Stimulated activated CD8-positive, alpha-beta memory T cell treated with anti-CD3 and anti-CD28 coated beads, Interleukin-7, amount 100 ng/mL, for 48 hours (primary cell): Measurements from ENCODE around the gene SLC20A1.

Experiments
- DNase-seq, 2 donors: peaks; one replicate each; pipeline ENCODE4 v3.0.0-alpha.2; 2020; ENCODE audit warnings: low read depth in 1 of 2; ENCODE audit errors: extremely low read depth in 1 of 2

The SLC20A1 gene

DNA sequence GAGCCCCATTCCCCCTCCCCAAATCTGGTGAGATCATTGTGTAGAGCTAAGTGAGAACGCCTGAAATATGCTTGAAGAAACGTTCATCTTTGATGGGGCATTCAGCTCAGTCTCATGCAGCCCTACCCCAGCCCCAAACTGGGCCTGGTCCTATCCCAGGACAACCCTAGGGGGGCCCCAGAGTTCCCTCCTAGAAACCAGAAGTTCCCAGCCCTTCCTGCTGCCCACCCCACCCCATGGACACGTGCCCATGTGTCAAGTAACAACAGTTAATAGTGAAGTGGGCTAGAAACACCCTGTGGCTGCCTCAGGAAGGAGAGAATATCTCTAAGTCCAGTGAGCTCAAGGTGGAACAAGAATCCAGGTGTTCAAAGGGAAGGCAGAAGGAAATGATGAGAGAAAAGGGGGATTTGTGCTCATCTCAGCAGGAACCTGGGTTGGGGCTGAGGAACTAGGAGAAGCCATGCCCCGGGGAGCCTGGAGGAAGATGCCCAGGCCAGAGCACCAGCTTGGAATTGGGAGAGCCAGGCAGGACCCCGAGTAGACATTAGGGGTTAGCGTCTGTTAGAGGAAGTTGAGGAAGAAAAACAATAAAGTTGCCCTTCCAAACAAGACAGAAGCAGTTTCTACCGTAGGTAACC lies 20.1 kb upstream of the SLC20A1 start:
- no peak for DNase-seq

DNA sequence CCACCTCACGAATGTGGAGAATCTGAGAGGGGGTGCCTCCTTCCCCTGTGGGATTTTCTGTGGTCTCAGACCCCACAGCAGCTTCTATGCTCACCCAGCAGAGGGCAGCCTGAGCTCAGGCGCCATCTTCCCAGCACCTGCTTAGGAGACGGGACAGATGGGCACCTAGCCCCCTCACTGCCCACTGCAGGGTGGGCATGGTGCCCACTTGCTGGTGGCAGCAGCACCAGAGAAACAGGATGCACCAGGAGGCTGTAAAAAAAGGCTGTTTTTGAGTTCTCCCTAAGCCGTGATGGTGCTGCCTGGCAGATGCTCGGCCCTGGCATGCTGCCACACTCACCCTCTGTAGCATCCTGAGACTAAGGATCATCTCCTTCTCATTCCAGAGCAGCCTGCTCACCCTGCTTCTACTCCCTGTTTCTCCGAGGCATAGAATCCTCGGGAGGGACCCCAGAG lies 19.1 kb upstream of the SLC20A1 start:
- DNase-seq = peak in 1 of 2 donors; percentile 32

DNA sequence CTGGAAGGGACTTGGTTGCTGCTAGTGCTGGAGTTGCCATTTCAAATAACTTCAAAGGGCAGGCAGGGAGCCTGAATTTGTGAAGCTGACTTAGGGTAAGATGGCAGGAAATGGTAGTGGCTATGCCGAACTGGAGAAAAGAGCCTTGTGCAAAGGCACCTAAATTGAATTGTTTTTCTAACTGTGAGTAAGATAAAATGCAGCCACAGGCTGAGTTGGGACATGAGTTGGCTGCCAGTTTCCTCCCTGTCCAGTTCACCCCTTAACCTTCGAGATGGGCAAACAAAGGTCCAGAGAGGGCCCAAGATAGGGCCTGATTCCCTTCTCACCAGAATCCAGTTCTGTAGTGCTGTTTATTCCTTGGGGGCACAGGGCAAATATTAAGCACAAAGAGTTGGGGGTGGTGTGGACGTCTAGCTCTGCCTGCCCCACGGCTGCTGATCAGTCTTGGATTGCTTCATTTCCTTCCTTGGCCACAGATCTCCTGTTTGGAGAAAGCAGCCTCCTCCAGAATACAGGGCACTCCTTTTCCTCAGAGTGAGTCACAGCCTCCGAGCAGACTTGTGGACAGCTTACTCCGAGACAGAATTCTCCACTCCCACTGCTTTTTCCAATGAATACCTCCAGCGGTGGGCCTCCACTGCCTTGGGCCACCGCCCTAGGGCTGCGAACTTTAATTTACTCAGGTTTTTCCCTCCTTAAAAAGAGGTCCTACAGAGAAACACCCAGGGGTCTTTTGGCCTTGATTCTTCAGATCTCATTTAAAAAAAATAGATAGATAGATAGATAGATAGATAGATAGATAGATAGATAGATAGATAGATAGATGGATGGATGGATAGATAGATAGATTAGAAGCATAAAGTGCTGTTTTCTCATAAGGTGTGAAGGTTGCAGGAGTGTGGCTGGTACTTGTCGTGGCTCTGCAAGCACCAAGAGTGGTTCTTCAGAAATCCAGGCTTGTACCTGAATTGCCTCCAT lies 18.4 kb upstream of the SLC20A1 start:
- no peak for DNase-seq

DNA sequence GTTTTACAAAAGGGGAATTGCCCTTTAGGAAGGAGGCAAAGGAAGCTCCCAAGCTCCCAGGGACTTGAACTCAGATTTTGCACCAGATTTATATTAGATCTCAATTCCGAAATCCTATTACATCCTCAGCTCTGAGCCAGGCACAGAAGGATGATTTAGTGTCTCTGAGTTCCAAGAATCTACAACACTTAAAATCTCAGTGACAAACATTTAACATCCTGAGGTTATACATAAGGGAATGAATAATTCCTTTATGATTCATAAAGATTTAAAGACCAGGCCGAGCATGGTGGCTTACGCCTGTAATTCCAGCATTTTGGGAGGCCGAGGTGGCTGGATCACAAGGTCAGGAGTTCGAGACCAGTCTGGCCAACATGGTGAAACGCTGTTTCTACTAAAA lies 16.5 kb upstream of the SLC20A1 start:
- DNase-seq = no peak

DNA sequence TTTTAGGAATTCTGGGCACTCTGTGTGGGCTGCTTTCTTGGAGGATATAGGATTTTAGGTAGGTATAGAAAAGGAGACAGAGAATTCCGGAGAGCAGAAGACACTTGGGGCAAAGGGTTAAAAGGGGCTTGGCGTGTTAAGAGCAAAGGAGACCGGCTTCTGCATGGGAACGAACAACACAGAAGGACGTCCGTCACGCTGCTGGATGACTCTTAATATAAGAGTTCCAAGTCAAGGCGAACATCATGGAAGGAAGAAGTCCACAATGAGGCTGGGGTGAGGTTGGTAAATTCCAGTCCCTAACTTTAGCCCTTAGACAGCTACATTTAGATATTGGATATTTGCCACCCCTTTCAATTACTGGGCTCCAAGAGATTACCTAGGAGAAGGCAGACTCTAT lies 15.9 kb upstream of the SLC20A1 start:
- DNase-seq = no peak

DNA sequence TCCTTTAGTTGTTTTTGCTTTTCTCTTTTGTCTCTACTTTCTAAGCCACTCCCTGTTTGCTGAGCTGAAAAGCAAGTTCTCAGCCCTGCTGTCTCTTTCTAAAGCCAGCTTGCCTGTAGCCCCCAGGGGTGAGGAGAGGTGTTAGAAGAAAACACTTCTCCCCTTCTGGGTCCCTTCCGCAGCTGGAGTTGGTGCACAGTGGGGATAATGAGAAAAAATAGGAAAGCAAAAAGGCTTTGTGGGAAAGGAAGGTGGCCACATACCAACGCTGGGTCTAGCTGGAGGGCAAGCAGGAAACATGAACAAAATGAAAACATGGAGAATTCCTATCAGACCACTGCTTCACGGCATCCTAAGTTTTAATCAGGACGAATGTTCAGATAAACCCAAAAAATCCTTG lies 15.5 kb upstream of the SLC20A1 start:
- DNase-seq = no peak

- DNase-seq = no peak
These were observed 12.0 kb upstream of the SLC20A1 start for GRCh38 chr2:112633708-112634107.

DNA sequence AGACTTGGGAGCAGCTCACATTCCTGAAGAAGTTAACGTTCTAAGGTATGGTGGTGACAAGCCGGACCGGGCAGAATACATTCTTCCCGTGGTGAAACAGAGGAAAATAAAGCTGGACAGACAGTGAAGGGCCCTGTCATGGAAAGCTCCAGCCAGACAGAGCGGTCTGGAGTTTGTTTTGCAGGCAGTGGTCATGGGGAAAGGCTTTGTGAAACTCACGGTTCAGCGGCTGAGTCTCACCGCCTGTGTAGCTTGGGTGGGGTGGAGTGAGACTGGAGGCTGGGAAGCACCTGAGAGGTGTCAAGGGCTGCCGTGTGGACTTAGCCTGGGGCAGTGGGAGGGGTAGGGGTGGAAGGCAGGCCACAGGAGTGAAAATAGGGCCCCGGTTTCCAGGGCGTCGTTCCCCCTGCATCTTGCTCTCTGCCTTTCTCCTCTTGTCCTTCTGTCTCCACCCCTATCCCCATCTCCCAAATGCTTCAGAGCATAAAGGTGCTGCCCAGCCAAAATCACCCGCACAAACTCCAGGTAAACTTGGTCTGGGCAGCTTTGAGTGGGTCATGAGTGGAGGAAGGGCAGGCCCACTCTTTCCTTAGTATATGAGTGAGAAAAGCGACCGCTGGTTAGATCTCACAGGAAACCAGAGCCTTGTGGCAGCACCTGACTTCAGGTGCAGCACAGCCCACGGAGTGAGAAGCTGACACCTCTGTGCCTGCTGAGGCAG lies 11.4 kb upstream of the SLC20A1 start:
- DNase-seq = no peak

GRCh38 chr2:112634874-112635157 lies 10.9 kb upstream of the SLC20A1 start:
- DNase-seq = no peak

DNA sequence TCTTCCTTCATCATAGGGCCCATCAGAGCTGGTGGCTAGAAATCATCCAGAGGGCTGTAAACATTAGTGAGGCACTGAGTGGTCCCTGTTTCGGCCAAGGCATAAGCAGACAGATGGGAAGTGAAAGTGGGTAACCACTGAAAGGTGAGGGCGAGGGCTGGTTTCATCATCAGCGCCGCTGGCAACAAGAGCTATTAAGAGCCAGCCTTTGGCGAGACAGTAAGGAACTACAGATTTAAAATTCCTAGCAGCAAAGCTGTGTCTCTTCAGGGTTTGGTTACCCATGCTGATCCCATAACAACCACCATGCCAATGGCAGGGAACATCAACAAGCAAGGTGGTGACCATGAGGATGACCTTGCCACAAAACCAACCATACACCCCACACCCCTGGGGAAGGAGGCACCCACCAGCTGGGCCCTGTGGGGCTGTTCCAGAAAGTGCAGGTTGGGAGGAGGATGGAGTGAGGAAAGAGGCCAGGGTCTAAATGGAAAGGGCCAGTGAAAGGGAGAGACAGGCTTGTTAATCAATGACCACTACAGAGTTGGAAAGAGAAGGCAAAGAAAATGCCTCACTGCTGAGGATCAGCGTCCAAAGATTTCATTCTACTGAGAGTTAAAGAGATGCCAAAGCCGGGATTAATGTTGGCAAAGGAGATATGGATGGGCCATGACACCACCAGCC lies 9.0 kb upstream of the SLC20A1 start:
- peak in 1 of 2 donors; percentile 48 for DNase-seq

- DNase-seq = no peak
These were observed 8.5 kb upstream of the SLC20A1 start for GRCh38 chr2:112637289-112637660.

- no peak for DNase-seq
These were observed 5.8 kb upstream of the SLC20A1 start for GRCh38 chr2:112639936-112640335.

DNA sequence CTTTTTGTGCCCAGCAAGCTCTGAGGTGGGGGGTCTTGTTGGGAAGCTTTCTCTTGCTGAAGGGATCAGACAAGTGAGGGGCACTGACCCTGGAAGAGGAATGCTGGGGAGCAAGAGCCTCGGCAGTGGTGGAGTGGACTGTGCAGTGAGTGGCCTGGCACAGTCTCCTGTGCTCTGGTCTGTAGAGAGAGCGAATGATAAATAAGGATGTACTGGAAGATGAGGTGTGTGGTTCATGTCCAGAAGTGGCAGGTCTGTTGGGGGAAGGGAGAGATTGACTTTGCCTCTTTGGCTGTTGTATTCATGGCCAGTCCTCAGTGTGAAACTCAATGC lies 5.3 kb upstream of the SLC20A1 start:
- no peak for DNase-seq

DNA sequence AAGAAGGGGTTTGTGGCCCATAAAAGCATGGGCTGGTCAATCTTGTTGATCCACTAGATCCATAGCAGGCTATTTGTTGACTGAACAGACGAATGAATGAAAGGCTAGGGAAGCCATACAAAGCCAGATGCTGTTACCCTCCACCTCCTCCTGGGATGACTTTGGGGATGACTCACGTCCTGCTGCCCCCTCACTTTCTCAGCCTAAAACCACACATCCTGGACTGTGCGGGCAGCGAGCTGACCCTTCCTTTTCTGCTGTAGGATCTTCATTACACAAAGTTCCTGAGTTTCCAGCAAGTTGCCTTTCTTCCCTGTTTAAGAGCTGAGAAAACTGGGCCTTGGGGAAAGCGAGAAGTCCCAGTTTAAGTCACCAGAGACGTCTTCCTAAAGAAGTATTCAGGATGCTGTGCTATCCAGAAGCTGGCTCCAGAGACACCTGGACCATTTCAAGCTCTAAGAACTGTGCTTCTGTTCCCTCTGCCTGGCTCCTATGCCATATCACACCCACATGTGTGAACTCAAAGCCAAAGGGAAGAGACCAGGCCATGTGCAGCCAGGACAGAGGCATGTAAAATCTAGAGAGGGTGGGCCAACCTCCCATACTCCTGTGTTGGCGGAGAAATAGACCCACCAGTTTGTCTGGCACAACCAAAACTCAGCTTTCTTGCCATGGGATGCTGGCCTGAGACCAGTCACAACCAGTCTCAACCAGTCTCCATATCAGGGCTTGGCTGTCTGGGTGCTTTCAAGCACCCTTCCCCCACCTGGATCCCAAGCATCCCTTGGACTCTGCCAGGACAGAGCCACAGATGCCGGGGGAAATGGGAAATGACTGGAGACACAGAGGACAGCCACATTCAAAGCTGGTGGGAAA lies 4.7 kb upstream of the SLC20A1 start:
- no peak for DNase-seq

DNA sequence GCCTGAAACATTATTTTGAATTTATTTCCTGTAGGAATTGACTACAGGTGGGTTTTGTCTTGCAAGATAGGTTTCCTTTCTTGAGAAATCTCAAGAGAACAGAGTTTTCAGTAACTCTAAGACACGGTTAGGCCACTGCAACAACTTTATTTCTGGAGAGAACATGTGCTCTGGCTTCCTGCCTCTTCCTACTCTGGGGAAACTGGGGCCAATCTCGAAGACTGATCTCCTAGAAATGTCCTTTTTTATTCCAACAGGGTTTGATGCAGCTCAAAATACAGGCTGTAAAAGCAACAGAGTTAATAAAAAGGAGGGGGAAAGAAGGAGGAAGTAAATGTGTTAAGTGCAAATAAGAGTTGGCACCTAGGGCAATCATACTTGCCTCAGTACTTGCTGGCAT lies 4.0 kb upstream of the SLC20A1 start:
- no peak for DNase-seq

DNA sequence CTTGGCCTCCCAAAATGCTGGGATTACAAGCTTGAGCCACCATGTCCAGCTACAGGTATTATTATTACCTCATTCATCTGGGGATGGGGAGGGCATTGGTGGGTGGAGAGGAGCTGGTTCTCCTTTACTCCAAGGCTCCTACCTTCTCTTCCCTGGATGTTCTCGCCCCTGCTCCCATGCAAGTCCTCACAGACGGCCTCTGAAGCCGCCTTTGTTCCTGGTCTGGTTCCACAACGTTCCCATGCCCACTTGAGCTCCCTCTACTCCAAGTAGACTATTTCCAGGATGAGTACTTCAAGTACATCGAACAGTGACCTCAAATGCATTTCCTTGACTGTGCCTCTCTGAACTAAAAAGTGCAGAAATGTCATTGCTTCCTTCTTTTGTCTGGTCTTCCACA lies 3.2 kb upstream of the SLC20A1 start:
- DNase-seq = no peak

DNA sequence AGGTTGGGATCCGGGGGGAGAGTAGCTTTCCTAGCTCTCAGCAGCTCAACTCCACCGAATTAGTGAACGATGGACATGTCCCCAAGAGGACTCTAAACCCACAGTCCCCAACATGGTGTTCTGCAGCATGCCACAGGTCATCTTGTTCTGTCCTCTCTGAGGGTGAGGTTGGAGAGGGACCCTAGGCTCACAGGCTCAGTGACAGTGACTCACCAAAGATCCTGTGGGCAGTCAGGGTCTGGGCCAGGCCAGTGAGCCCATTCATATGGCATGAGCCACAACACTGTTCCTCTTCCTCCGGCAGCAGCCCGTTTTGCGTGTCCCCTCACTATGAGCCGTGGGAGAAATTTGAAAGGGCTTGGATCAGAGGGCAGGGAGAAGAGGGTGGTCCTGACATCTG lies 2.8 kb upstream of the SLC20A1 start:
- no peak for DNase-seq

- no peak for DNase-seq
These were observed 2.3 kb upstream of the SLC20A1 start for GRCh38 chr2:112643488-112643887.

DNA sequence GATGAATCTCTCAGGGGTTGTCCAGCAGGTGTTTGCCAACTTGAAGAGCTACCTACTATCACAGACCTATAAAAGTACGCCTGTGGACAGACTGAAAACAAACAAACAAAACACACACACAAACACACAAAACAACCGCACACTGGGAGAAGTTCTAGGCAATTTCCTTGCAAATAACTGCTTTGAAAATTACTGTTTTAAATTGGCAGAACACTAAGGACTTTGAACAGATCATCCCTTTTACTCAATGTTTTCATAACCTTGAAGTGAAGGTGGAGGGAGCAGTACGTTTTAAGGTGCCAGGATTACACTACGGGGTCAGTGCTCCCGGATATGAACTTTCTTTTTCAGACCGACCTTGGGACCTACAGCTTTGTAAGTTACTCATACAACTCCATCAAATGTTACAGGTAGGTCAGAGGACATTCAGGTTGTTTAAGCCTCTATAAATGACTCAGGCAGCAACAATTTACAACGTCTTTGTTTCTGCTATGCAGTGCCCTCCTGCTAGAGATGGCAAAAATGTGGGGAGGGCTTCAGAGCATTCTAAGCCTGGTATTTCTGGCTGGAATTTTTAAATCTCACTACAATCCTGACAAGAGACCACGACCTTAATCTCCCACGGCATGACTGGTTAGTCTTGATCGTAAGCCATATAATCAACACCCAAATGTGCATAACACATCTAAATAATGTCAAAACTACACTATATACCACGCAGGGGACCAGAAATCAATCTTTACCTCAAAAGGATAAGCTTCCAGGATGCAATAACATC lies 1.4 kb upstream of the SLC20A1 start:
- no peak for DNase-seq

DNA sequence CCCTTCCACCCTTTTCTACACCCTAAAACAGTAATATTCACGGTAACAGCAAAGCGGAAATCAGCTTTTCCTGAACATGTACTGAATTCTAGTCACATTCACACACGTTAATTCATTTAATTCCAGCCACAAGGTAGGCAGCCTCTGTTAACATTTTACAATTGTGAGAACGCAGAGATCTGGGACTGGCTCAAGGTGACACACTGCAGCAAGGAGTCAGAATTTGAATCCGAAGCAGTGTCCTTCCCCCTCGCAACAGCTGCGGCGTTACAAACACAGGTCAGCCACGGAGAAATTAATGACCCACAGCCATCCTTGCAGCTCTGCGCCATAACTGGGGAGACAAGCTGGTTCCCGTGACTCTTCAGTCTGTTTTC lies 818 bp upstream of the SLC20A1 start:
- no peak for DNase-seq
